HuH-7 (cell line): ENCODE measurements around the gene EPS8.
"Not testable (repeated sequence)": the region's sequence is repeated elsewhere in the genome, so short reads cannot be mapped to it uniquely, and the experiment has no call there.

Experiments
- DNase-seq: peaks from one replicate; pipeline ENCODE4 v3.0.0; 2011; ENCODE audit warnings: low spot score

EPS8 gene

GRCh38 chr12:15756822-15757221 lies 32.4 kb downstream of the EPS8 start:
- DNase-seq, result no peak

GRCh38 chr12:15754233-15754632 lies 35.0 kb downstream of the EPS8 start:
- DNase-seq, result no peak

DNA sequence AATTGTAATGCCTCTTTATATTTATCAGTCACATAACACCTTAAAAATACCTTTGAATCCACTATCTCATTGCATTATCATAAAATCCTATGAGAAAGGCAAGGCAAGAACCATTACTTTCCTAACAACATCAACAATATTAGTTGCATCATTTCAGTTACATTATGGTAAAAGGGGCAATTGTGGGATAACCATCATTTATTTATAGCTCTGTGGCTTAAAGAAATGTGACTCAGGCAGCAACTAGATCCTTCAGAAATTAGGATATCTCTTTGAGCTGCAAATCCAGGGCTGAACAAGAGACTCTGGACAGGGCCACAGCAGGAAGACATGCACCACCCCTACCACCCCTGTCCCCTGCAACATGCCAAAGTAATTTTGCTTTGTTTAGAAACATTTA lies 36.4 kb downstream of the EPS8 start:
- DNase-seq, result no peak

DNA sequence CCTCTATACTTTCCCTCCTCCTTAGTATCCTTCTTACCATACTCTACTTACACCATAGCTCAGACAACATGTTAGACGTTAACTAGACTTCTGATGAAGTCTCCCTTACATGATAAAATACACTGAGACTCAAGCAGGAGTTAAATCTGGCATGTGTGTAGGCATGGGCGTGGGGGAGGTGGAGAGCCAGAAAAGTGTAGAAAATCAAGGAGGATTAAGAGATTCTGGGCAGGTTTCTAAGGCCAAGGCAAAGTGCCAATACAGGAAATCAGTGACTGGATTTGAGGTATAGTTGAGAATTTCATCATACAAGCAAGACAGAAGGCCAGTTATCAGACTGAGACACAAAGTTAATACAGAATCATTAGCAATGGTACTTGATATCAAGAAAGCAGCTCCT lies 37.4 kb downstream of the EPS8 start:
- DNase-seq, result no peak

- no peak for DNase-seq
These were observed 39.3 kb downstream of the EPS8 start for GRCh38 chr12:15749937-15750336.

- DNase-seq, result not testable (repeated sequence)
These were observed 47.3 kb downstream of the EPS8 start for GRCh38 chr12:15741870-15742269.

DNA sequence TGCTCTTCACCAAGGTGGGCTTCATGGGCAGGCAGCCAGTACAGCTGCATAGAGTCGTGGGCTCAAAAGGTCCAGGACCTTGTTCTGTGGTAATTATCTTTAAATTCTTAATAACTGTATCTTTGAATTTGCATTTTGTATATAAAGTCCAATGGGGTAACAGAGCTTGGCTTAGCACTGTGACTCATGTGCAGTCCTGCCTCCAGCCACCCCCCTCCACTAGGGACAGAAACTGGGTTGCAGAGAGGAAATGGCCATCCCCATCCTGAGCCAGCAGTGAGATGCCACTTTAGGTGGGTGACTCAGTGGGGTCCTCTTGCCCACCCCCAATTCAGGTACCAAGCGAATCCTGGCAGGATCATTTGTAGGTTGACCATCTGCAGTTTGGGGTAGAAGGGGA lies 48.1 kb downstream of the EPS8 start:
- no peak for DNase-seq

DNA sequence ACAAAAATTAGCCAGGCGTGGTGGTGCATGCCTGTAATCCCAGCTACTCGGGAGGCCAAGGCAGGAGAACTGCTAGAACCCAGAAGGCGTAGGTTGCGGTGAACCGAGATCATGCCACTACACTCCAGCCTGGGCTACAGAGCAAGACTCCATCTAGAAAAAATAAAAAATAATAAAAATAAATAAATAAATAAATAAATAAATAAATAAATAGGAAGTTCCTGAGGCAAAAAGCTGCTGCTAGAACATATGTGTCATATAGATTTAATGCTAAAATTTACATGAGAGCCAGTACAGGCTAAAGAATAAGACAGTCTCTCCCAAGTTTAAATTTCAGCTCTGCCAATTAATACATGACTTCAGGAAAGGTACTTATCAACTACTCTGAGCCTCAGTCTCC lies 48.8 kb downstream of the EPS8 start:
- not testable (repeated sequence) for DNase-seq

GRCh38 chr12:15738438-15739015 lies 50.7 kb downstream of the EPS8 start:
- DNase-seq, result no peak

DNA sequence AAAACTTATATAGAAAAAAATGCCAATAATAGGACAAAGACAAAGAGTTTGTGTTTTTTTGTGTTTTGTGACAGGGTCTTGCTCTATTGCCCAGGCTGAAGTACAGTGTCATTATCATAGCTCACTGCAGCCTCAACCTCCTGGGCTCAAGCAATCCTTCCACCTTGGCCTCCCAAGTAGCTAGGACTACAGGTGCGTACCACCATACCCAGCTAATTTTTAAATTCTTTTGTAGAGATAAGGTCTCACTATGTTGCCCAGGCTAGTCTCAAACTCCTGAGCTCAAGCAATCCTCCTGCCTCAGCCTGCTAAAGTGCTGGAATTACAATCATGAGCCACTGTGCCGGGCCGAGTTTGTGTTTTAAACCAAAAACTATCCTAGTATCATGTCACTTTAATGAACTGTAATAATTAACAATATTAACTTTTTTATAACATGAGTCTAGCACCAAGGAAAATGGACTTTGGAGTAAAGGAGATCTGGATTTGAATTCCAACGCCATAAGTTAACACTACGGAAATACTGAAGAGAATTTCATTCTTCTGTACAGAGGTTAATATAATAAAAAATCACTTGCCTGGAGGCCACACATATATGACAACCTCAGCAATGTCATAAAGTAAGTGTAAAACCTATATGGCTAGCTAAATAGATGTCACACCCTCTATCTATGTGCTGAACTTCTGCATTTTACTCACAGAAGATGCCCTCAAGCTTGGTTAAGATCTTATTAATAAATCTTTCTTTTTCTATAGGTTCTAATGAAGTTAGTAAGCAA lies 53.2 kb downstream of the EPS8 start:
- DNase-seq, result no peak

- no peak for DNase-seq
These were observed 56.1 kb downstream of the EPS8 start for GRCh38 chr12:15733136-15733535.

DNA sequence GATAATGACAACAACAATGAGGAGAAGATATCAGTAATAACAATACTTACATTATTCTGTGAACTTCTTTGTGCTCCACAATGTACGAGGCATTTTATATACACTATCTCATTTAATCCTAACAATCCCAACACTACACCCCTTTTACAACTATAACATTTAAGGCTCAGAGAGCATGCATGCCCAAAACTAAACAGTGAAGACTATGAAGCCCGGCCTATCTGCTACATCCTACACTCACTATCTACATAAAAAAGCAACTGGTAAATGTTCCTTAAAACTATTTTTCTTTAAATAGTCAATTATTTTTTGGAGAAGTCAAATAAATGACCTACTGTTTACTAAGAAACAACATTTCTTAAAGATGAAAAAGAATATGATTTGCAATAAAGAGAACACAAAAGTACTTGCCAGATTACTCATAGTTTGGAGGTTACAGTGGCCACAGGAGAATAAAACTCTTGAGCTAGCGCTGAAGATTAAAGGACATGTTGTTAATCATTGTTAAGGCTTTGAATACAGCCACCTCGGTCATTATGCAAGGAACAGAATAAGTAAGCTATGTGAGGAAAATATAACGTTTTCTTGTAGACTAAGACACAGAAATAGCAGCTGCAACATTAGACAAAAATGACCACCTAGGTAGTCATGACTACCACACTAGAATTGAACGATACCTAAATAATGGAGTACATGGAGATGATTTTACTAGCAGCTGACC lies 56.7 kb downstream of the EPS8 start:
- no peak for DNase-seq

DNA sequence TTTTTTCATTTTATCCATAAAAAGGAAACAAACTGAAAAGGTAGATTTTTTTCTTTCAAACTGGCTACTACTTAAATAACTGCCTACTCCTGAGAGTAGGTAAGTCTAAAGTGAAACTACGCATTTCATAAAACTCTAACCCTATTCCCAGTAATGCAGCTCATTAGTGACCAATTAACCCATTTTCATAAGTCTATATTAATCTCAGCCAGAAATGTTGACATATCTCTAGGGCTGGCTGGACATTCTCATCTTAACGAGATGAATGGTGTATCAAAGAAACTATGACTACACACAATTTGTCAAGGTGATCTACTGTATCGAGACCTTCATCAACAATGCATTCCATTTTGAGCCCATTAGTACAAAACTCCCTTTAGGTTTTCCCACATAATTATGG lies 57.2 kb downstream of the EPS8 start:
- no peak for DNase-seq

GRCh38 chr12:15729097-15729496 lies 60.1 kb downstream of the EPS8 start:
- DNase-seq, result no peak

DNA sequence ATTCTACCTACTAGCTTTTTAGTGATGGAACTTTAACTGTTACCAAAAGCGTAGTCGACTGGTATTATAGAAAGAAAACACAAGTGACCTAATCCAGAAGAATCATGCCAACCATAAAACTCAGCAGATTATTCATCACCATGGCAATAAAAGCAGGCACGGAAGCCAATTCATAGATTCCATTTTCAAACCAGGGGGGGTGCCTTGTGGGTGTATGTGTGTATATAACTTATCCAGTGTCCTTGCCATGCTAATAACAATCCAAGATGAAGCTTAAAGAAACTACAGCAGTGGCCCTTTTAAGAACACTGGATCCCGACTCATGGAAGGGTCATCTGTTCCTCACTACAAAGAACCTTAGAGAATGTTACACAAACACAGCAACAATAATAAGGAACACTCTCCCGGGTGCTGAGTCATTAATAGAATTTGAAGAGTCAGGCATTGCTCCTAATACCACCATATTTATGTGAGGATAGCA lies 61.0 kb downstream of the EPS8 start:
- DNase-seq, result no peak

- DNase-seq, result no peak
These were observed 62.4 kb downstream of the EPS8 start for GRCh38 chr12:15726878-15727150.

DNA sequence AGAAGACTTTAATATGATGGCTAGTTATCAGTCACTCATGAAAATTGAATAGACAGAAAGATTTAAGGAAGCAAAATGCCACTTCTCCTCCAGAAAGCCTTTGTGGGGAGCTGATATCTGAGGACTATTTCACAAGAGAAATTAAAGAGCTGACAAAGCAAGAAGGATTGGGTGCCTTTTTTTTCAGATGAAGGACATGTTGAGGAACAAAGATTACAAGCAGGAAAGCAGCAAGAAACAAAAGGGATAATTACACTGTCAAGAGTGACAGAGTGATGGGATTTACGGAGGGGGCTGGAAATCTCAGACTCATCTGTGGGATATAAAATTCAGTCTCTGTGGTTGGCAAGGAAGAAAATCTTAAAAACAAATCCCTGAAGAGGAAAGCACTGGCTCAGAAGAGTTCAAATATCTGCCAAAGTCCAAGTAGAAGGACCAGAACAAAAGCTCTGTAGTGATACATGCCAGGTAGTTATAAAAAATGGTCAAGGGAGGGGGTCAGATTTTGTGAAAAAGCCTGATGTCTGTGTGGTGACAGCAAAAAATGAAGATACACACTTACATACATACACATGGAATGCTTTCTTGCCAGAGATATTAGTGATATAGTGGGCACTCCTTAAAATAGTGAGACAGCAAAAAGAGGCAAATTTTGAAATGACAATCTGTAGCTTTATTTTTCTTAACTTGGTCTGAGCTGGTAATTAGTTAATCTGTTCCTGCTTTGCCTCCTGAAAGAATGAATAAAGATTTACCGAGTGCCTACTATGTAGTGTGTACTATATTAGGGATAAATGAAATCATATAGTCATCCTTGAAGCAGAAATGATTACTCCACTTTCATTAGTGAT lies 62.9 kb downstream of the EPS8 start:
- DNase-seq, result no peak

DNA sequence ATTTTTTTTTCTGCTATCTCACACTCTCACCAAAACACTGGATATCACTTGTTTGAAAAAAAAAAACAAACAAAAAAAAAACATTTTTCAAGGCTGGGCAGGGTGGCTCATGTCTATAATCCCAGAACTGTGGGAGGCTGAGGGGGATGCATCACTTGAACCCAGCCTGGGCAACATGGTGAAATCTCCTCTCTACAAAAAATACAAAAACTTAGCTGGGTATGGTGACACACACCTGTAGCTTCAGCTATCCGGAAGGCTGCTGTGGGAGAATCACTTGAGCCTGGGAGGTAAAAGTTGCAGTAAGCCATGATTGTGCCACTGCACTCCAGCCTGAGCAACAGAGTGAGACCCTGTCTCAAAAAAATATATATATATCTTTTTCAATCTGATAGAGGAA lies 66.2 kb downstream of the EPS8 start:
- no peak for DNase-seq

GRCh38 chr12:15721316-15722115 lies 67.7 kb downstream of the EPS8 start:
- no peak for DNase-seq

- DNase-seq, result no peak
These were observed 68.9 kb downstream of the EPS8 start for GRCh38 chr12:15720295-15720694.

DNA sequence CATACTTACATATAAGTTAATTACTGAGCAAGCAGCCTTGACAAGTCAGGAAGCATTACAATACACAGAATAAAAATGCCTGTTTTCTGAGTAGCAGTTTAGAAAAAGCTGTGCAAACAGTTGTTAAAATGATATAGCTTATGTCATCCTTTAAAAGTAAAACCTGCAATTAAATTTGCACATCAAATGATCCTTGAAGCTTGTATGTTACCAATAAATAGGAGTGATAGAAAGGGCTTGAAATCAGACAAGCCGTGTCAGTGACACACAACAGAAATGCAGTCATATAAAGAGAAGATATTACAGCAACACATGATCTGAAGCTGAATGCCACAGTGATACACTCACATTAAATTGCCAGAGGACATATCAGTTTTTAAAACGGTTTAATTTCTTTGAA lies 70.0 kb downstream of the EPS8 start:
- no peak for DNase-seq
